Measurements from ENCODE around the gene SCAF4.

SCAF4 gene

GRCh38 chr21:31688603-31689368, 43.1 kb downstream of the SCAF4 start:
- Histone ChIP-seq H3K4me3 (ENCODE audit: extremely low read depth, insufficient read depth, low read length, poor library complexity, severe bottlenecking) (no peak overlapping the region), H3K36me3 (ENCODE audit: control insufficient read depth, insufficient read depth, low read length) (peaks cover 87% of the 10 kb centered on the region), H3K27ac (ENCODE audit: low read depth, low read length, severe bottlenecking) (no peak overlapping the region), H3K9me3 (ENCODE audit: control insufficient read depth, low read length) (no peaks in the 10 kb centered on the region), H3K4me1 (ENCODE audit: control insufficient read depth, insufficient read depth, low read length, poor library complexity, severe bottlenecking) (no peaks in the 10 kb centered on the region)
- 84 to 93% methylated on average over 2 to 3 of the region's 5 CpGs for WGBS, 2 experiments (ENCODE audit: insufficient coverage in 2 of 2)

GRCh38 chr21:31687108-31687507, 44.8 kb downstream of the SCAF4 start:
- Histone ChIP-seq H3K9me3 (ENCODE audit: control insufficient read depth, low read length) (no peaks in the 10 kb centered on the region), H3K27ac (ENCODE audit: low read depth, low read length, severe bottlenecking) (no peak overlapping the region), H3K4me1 (ENCODE audit: control insufficient read depth, insufficient read depth, low read length, poor library complexity, severe bottlenecking) (no peaks in the 10 kb centered on the region), H3K4me3 (ENCODE audit: extremely low read depth, insufficient read depth, low read length, poor library complexity, severe bottlenecking) (no peak overlapping the region), H3K36me3 (ENCODE audit: control insufficient read depth, insufficient read depth, low read length) (peaks cover 91% of the 10 kb centered on the region)
- WGBS, 2 experiments (ENCODE audit: insufficient coverage in 2 of 2) = 100% methylated on average over 2 of the region's 2 CpGs; no CpG with 5 or more reads in 1 of the 2 experiments

DNA sequence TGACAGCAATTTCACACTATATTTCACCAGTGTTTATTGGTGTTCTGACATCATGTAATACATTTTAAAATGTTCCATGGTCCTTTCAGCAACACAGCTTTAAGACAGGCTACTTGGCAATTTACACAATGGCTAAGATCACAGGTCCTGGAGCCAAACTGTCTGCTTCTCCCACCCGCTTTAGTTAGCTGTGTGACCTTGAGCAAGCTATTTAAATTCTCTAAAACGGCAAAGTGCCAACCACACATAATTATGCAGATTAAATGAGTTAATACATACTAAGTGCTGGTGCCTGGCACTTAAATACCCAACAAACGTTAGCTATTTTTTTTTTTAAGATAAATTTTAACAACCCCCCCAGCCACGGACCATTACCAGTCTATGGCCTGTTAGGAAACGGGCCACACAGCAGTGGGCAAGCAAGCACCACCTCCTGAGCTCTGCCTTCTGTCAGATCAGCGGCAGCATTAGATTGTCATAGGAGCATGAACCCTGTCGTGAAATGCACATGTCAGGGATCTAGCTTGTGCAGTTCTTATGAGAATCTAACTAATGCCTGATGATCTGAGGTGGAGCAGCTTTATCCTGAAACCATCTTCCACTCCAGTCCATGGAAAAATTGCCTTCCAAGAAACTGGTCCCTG, 45.5 kb downstream of the SCAF4 start:
- no peak overlapping the region for H3K27ac ChIP-seq (ENCODE audit: low read depth, low read length, severe bottlenecking)
- no peaks in the 10 kb centered on the region for H3K4me1 ChIP-seq (ENCODE audit: control insufficient read depth, insufficient read depth, low read length, poor library complexity, severe bottlenecking)
- H3K4me3 ChIP-seq (ENCODE audit: extremely low read depth, insufficient read depth, low read length, poor library complexity, severe bottlenecking) = no peak overlapping the region
- WGBS, 2 experiments (ENCODE audit: insufficient coverage in 2 of 2) = 96 to 97% methylated on average over 4 of the region's 7 CpGs
- peaks cover 87% of the 10 kb centered on the region for H3K36me3 ChIP-seq (ENCODE audit: control insufficient read depth, insufficient read depth, low read length)
- H3K9me3 ChIP-seq (ENCODE audit: control insufficient read depth, low read length) = no peaks in the 10 kb centered on the region

DNA sequence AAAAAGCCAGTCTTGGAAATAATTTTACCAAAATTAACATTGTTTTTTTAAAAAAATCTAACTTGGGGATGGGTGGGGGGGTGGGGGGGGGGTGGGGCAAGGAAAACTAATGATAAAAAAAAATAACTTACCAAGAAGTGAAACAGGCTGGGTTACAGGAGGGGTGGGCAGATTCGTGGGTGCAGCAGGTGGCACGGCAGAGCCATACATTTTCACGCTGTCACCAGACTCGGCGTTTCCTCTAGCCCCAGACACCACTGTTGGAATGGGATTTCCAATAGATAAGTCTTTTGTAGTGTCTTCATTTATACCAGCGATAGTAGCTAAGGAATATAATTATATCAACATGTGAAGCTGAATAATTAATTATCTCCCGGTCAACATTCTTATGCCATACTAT, 47.0 kb downstream of the SCAF4 start:
- H3K36me3 ChIP-seq (ENCODE audit: control insufficient read depth, insufficient read depth, low read length) = peaks cover 79% of the 10 kb centered on the region
- no peak overlapping the region for H3K27ac ChIP-seq (ENCODE audit: low read depth, low read length, severe bottlenecking)
- no peak overlapping the region for H3K4me3 ChIP-seq (ENCODE audit: extremely low read depth, insufficient read depth, low read length, poor library complexity, severe bottlenecking)
- no peaks in the 10 kb centered on the region for H3K9me3 ChIP-seq (ENCODE audit: control insufficient read depth, low read length)
- no peaks in the 10 kb centered on the region for H3K4me1 ChIP-seq (ENCODE audit: control insufficient read depth, insufficient read depth, low read length, poor library complexity, severe bottlenecking)
- WGBS, 2 experiments (ENCODE audit: insufficient coverage in 2 of 2) = 100% methylated on average over 1 to 3 of the region's 7 CpGs

- H3K36me3 ChIP-seq (ENCODE audit: control insufficient read depth, insufficient read depth, low read length) = peaks cover 75% of the 10 kb centered on the region
Observed at GRCh38 chr21:31683029-31683428, 48.9 kb downstream of the SCAF4 start.

GRCh38 chr21:31682620-31683019, 49.3 kb downstream of the SCAF4 start:
- Histone ChIP-seq H3K4me1 (ENCODE audit: control insufficient read depth, insufficient read depth, low read length, poor library complexity, severe bottlenecking) (no peaks in the 10 kb centered on the region), H3K4me3 (ENCODE audit: extremely low read depth, insufficient read depth, low read length, poor library complexity, severe bottlenecking) (no peak overlapping the region), H3K9me3 (ENCODE audit: control insufficient read depth, low read length) (no peaks in the 10 kb centered on the region), H3K36me3 (ENCODE audit: control insufficient read depth, insufficient read depth, low read length) (peaks cover 75% of the 10 kb centered on the region), H3K27ac (ENCODE audit: low read depth, low read length, severe bottlenecking) (no peak overlapping the region)

More at GRCh38 chr21:31683029-31683428, 48.9 kb downstream of the SCAF4 start:
- no peaks in the 10 kb centered on the region for H3K4me1 ChIP-seq (ENCODE audit: control insufficient read depth, insufficient read depth, low read length, poor library complexity, severe bottlenecking)
- H3K27ac ChIP-seq (ENCODE audit: low read depth, low read length, severe bottlenecking) = no peak overlapping the region
- 92% methylated on average over 2 of the region's 5 CpGs; no CpG with 5 or more reads in 1 of the 2 experiments for WGBS, 2 experiments (ENCODE audit: insufficient coverage in 2 of 2)
- H3K4me3 ChIP-seq (ENCODE audit: extremely low read depth, insufficient read depth, low read length, poor library complexity, severe bottlenecking) = no peak overlapping the region
- no peaks in the 10 kb centered on the region for H3K9me3 ChIP-seq (ENCODE audit: control insufficient read depth, low read length)

DNA sequence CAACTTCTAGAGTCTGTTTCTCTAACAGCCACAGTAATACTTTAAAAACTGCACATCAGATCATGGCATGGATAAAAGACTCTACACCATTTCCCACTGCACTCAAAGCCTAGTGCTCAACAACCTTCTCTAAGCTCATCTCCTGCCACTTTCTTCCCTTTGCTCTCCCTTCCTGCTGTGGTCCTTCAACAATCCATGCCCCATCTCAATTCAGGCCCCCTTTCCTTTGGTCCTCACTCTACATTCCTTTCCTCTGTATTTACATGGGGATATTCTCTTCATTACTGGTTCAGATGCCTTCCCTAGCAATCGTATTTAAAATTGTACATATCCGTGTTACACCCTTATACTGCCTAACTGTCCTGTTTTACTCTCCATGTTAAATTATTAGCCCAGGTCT, 53.4 kb downstream of the SCAF4 start:
- H3K36me3 ChIP-seq (ENCODE audit: control insufficient read depth, insufficient read depth, low read length) = peaks cover 48% of the 10 kb centered on the region
- no peak overlapping the region for H3K27ac ChIP-seq (ENCODE audit: low read depth, low read length, severe bottlenecking)
- H3K9me3 ChIP-seq (ENCODE audit: control insufficient read depth, low read length) = no peaks in the 10 kb centered on the region
- 100% methylated on average over 1 to 2 of the region's 2 CpGs for WGBS, 2 experiments (ENCODE audit: insufficient coverage in 2 of 2)
- no peak overlapping the region for H3K4me3 ChIP-seq (ENCODE audit: extremely low read depth, insufficient read depth, low read length, poor library complexity, severe bottlenecking)
- no peaks in the 10 kb centered on the region for H3K4me1 ChIP-seq (ENCODE audit: control insufficient read depth, insufficient read depth, low read length, poor library complexity, severe bottlenecking)

GRCh38 chr21:31677047-31677446, 54.9 kb downstream of the SCAF4 start:
- H3K4me3 ChIP-seq (ENCODE audit: extremely low read depth, insufficient read depth, low read length, poor library complexity, severe bottlenecking) = no peak overlapping the region
- no peak overlapping the region for H3K27ac ChIP-seq (ENCODE audit: low read depth, low read length, severe bottlenecking)
- H3K4me1 ChIP-seq (ENCODE audit: control insufficient read depth, insufficient read depth, low read length, poor library complexity, severe bottlenecking) = no peaks in the 10 kb centered on the region
- peaks cover 40% of the 10 kb centered on the region for H3K36me3 ChIP-seq (ENCODE audit: control insufficient read depth, insufficient read depth, low read length)
- H3K9me3 ChIP-seq (ENCODE audit: control insufficient read depth, low read length) = no peaks in the 10 kb centered on the region
- WGBS, 2 experiments (ENCODE audit: insufficient coverage in 2 of 2) = 86 to 98% methylated on average over 2 to 3 of the region's 3 CpGs

GRCh38 chr21:31675960-31676359, 56.0 kb downstream of the SCAF4 start:
- Histone ChIP-seq H3K4me1 (ENCODE audit: control insufficient read depth, insufficient read depth, low read length, poor library complexity, severe bottlenecking) (no peaks in the 10 kb centered on the region), H3K4me3 (ENCODE audit: extremely low read depth, insufficient read depth, low read length, poor library complexity, severe bottlenecking) (no peak overlapping the region), H3K36me3 (ENCODE audit: control insufficient read depth, insufficient read depth, low read length) (peaks cover 48% of the 10 kb centered on the region), H3K27ac (ENCODE audit: low read depth, low read length, severe bottlenecking) (no peak overlapping the region), H3K9me3 (ENCODE audit: control insufficient read depth, low read length) (no peaks in the 10 kb centered on the region)
- WGBS, 2 experiments (ENCODE audit: insufficient coverage in 2 of 2) = 94 to 100% methylated on average over 2 of the region's 2 CpGs

- no peak overlapping the region for H3K27ac ChIP-seq (ENCODE audit: low read depth, low read length, severe bottlenecking)
- 93 to 96% methylated on average over 6 to 7 of the region's 7 CpGs for WGBS, 2 experiments (ENCODE audit: insufficient coverage in 2 of 2)
- peaks cover 47% of the 10 kb centered on the region for H3K36me3 ChIP-seq (ENCODE audit: control insufficient read depth, insufficient read depth, low read length)
Observed at GRCh38 chr21:31675318-31675717, 56.6 kb downstream of the SCAF4 start.

DNA sequence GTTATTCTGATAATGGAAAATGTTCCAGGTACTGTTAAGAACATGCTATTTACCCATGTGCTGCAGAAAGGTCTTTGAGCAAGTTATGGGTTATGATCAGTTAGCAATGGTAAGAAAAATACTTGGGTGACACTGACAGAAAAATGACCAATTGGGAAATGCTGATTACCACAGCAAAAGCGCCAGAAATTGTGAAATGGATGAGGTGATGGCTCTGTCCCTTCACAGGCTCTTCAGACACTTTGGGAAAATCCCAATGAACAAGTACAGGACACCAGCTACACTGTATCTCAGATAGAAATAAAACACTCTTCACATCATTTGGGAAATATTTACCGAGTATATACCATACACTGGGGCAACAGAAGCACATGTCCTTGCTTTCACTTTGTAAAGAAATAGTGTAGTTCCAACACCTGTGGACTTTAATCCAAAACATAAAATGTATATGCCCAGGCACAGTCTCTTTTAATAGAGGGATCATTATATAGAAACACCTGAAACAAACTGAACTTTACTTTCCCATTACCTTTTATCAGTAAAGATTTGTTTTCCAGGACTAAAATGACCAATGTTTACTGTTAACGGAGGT, 58.5 kb downstream of the SCAF4 start:
- 100% methylated on average over 2 of the region's 3 CpGs; no CpG with 5 or more reads in 1 of the 2 experiments for WGBS, 2 experiments (ENCODE audit: insufficient coverage in 2 of 2)
- Histone ChIP-seq H3K9me3 (ENCODE audit: control insufficient read depth, low read length) (no peaks in the 10 kb centered on the region), H3K4me1 (ENCODE audit: control insufficient read depth, insufficient read depth, low read length, poor library complexity, severe bottlenecking) (peaks cover 4% of the 10 kb centered on the region), H3K27ac (ENCODE audit: low read depth, low read length, severe bottlenecking) (no peak overlapping the region), H3K4me3 (ENCODE audit: extremely low read depth, insufficient read depth, low read length, poor library complexity, severe bottlenecking) (no peak overlapping the region), H3K36me3 (ENCODE audit: control insufficient read depth, insufficient read depth, low read length) (peaks cover 55% of the 10 kb centered on the region)

More at GRCh38 chr21:31675318-31675717, 56.6 kb downstream of the SCAF4 start:
- H3K4me3 ChIP-seq (ENCODE audit: extremely low read depth, insufficient read depth, low read length, poor library complexity, severe bottlenecking) = no peak overlapping the region
- H3K9me3 ChIP-seq (ENCODE audit: control insufficient read depth, low read length) = no peaks in the 10 kb centered on the region
- H3K4me1 ChIP-seq (ENCODE audit: control insufficient read depth, insufficient read depth, low read length, poor library complexity, severe bottlenecking) = peaks cover 2% of the 10 kb centered on the region
